DOHH2 (cell line): Measurements from ENCODE around the gene TUFM.
A peak's percentile ranks its signal among the peaks of the same experiment; 100 is the strongest.

ENCODE experiments used
- H3F3A ChIP-seq: fragments of 200-600 bp; sonication (generic), shearing (Covaris generic); 2 replicates; pipeline ENCODE4 v1.6.0; 2016; ENCODE audit warnings: antibody characterized with exemption, mild to moderate bottlenecking; ENCODE audit not compliant: control insufficient read depth, insufficient read depth
- H3K27ac ChIP-seq: fragments of 200-600 bp; sonication (generic); 2 replicates; pipeline ENCODE4 v1.5.1; 2014; ENCODE audit warnings: low read depth, mild to moderate bottlenecking, low read length, moderate library complexity
- H3K27me3 ChIP-seq: fragments of 200-600 bp; sonication (generic); 2 replicates; pipeline ENCODE4 v1.6.1; 2014; ENCODE audit warnings: mild to moderate bottlenecking, low read length, mixed read lengths; ENCODE audit not compliant: control insufficient read depth
- H3K36me3 ChIP-seq: fragments of 200-600 bp; sonication (generic); 2 replicates; pipeline ENCODE4 v1.6.1; 2014; ENCODE audit warnings: mild to moderate bottlenecking, low read length, moderate library complexity, mixed read lengths; ENCODE audit not compliant: control insufficient read depth
- H3K4me1 ChIP-seq: fragments of 200-600 bp; sonication (generic); 2 replicates; pipeline ENCODE4 v1.6.1; 2014; ENCODE audit warnings: mild to moderate bottlenecking, low read length, mixed read lengths; ENCODE audit not compliant: control insufficient read depth
- H3K4me2 ChIP-seq: fragments of 200-600 bp; sonication (generic); 2 replicates; pipeline ENCODE4 v1.6.0; 2014; ENCODE audit warnings: mild to moderate bottlenecking, low read length, moderate library complexity
- H3K4me3 ChIP-seq: fragments of 200-600 bp; sonication (generic); 2 replicates; pipeline ENCODE4 v1.5.1; 2014; ENCODE audit warnings: mild to moderate bottlenecking, low read length, mixed read lengths
- H3K79me2 ChIP-seq: fragments of 200-600 bp; sonication (generic); 2 replicates; pipeline ENCODE4 v1.6.1; 2014; ENCODE audit warnings: mild to moderate bottlenecking, low read length, mixed read lengths; ENCODE audit not compliant: control insufficient read depth
- H3K9me2 ChIP-seq: fragments of 200-600 bp; sonication (generic); replicated peaks from 2 replicates; pipeline ENCODE4 v1.6.1; 2014; ENCODE audit warnings: mild to moderate bottlenecking, low read length, mixed read lengths; ENCODE audit not compliant: control insufficient read depth
- H3K9me3 ChIP-seq: fragments of 200-600 bp; sonication (generic); 2 replicates; pipeline ENCODE4 v1.6.1; 2014; ENCODE audit warnings: antibody characterized with exemption, low read length, mixed read lengths; ENCODE audit not compliant: control insufficient read depth, insufficient read depth
- H4K20me1 ChIP-seq: fragments of 200-600 bp; sonication (generic); 2 replicates; pipeline ENCODE4 v1.6.0; 2014; ENCODE audit warnings: low read depth, mild to moderate bottlenecking, antibody characterized with exemption, low read length, moderate library complexity; ENCODE audit not compliant: control insufficient read depth, insufficient read depth
- CTCF ChIP-seq: fragments of 200-600 bp; sonication (generic); IDR thresholded peaks from one replicate; pipeline ENCODE4 v1.5.1; 2014; ENCODE audit warnings: antibody characterized with exemption, mild to moderate bottlenecking, low read depth, low read length; ENCODE audit not compliant: poor library complexity, severe bottlenecking
- EZH2phosphoT487 ChIP-seq: fragments of 200-600 bp; sonication (generic); IDR thresholded peaks from 2 replicates; pipeline ENCODE4 v1.6.1; 2017; ENCODE audit warnings: borderline replicate concordance, mild to moderate bottlenecking, antibody characterized with exemption, low read length, moderate library complexity, mixed read lengths

The TUFM gene

GRCh38 chr16:28844226-28844885 is 1.8 kb downstream of the TUFM start:
- H3K4me2 ChIP-seq, result peak overlapping the region; percentile 72

GRCh38 chr16:28843766-28844165 is 2.4 kb downstream of the TUFM start:
- Histone ChIP-seq H3K79me2 (peaks cover 37% of the 10 kb centered on the region), H3K9me2 (no peaks in the 10 kb centered on the region), H3K36me3 (peaks cover 47% of the 10 kb centered on the region), H3F3A (peaks cover 23% of the 10 kb centered on the region), H3K4me2 (no peak overlapping the region), H4K20me1 (peaks cover 9% of the 10 kb centered on the region), H3K9me3 (no peaks in the 10 kb centered on the region), H3K27me3 (no peaks in the 10 kb centered on the region), H3K27ac (no peak overlapping the region), H3K4me3 (no peak overlapping the region), H3K4me1 (peaks cover 15% of the 10 kb centered on the region)
- TF ChIP-seq EZH2phosphoT487 (no peak), CTCF (no peak)

More at GRCh38 chr16:28844226-28844885, 1.8 kb downstream of the TUFM start:
- peaks cover 19% of the 10 kb centered on the region for H3F3A ChIP-seq
- TF ChIP-seq EZH2phosphoT487, result no peak
- no peak for TF ChIP-seq CTCF
- H3K4me3 ChIP-seq, result peak overlapping the region; percentile 90
- H3K27me3 ChIP-seq, result no peaks in the 10 kb centered on the region
- H3K9me2 ChIP-seq, result no peaks in the 10 kb centered on the region
- no peaks in the 10 kb centered on the region for H3K9me3 ChIP-seq
- H3K27ac ChIP-seq, result no peak overlapping the region
- H3K79me2 ChIP-seq, result peaks cover 37% of the 10 kb centered on the region
- H3K36me3 ChIP-seq, result peaks cover 43% of the 10 kb centered on the region
- peaks cover 15% of the 10 kb centered on the region for H3K4me1 ChIP-seq
- H4K20me1 ChIP-seq, result peaks cover 9% of the 10 kb centered on the region

DNA sequence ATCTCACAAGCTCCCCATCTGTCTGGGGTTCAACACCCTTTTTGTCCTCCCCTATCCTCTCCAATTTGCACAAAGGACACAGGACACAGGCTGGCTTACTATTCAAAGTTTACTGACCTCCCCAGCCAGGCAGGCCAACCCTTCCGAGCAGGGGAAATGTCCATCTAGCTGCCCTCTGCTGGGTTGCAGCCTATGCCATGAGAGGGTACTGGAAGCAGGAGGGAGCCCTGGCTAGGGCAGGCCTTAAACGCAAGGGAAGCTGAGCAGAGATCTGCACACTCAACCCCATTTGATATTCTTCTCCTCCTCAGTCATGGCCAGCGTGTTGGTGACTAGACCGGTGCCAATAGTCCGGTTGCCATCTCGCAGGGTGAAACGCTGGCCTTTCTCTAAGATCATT is 3.5 kb downstream of the TUFM start:
- Histone ChIP-seq H3K4me3 (no peak overlapping the region), H3F3A (peaks cover 33% of the 10 kb centered on the region), H3K36me3 (peaks cover 58% of the 10 kb centered on the region), H3K27me3 (no peaks in the 10 kb centered on the region), H3K4me1 (peaks cover 15% of the 10 kb centered on the region), H3K9me2 (no peaks in the 10 kb centered on the region), H3K9me3 (no peaks in the 10 kb centered on the region), H3K79me2 (peaks cover 37% of the 10 kb centered on the region), H4K20me1 (peaks cover 9% of the 10 kb centered on the region), H3K27ac (no peak overlapping the region), H3K4me2 (no peak overlapping the region)
- TF ChIP-seq EZH2phosphoT487, result no peak
- TF ChIP-seq CTCF, result no peak
